Thoracic aorta (tissue), 2 donors: ENCODE data around the gene KCNA1. TPM values are rescaled to one million over a fixed set of nuclear protein-coding genes. Genes with fewer than 3 reads are reported as not detected.

Experiments
- ATAC-seq: fragments of 150-250 bp; one replicate; pipeline ENCODE4 v1.8.0; 2017; ENCODE audit warnings: low read depth; ENCODE audit not compliant: insufficient number of reproducible peaks, low FRiP score
- DNase-seq: peaks from one replicate; pipeline ENCODE4 v3.0.0-alpha.2; 2020; ENCODE audit warnings: low spot score
- H3K27ac ChIP-seq, 2 donors: fragments of 200-600 bp; sonication (generic); 1 replicate in 1 of 2; 2 replicates in 1 of 2; pipeline ENCODE4 v1.5.1; 2016; ENCODE audit warnings: mild to moderate bottlenecking in 2 of 2, moderate library complexity in 2 of 2
- H3K27me3 ChIP-seq: fragments of 200-600 bp; sonication (generic); replicated peaks from 2 replicates; pipeline ENCODE4 v1.6.0; 2016; ENCODE audit warnings: mild to moderate bottlenecking; ENCODE audit not compliant: insufficient read depth
- H3K36me3 ChIP-seq: fragments of 200-600 bp; sonication (generic); one replicate; pipeline ENCODE4 v1.5.1; 2016
- H3K4me1 ChIP-seq, 2 donors: fragments of 200-600 bp; sonication (generic); 1 replicate in 1 of 2; 2 replicates in 1 of 2; pipeline versions ENCODE4 v1.5.1 to v1.6.0; 2016; ENCODE audit warnings: low read depth in 2 of 2, mild to moderate bottlenecking in 1 of 2; ENCODE audit not compliant: control insufficient read depth in 1 of 2
- H3K4me3 ChIP-seq: fragments of 200-600 bp; sonication (generic); 2 replicates; pipeline ENCODE4 v1.5.1; 2016; ENCODE audit warnings: mild to moderate bottlenecking
- H3K9me3 ChIP-seq: fragments of 200-600 bp; sonication (generic); 2 replicates; pipeline ENCODE4 v1.5.1; 2016
- total RNA-seq, 2 donors: library from RNA; depleted of rRNA; stranded (reverse); fragments of >200 nt; gene quantifications; one replicate each; pipeline versions ENCODE4 v1.1.0 to v1.2.3, GENCODE V29; 2016
- TF ChIP-seq, protein P1 (sequence below): fragments of 200-600 bp; sonication (generic); IDR thresholded peaks from one replicate; pipeline ENCODE4 v1.5.1; 2019; ENCODE audit warnings: antibody characterized with exemption

Gene KCNA1
- total RNA-seq, 2 donors from 2014 or later = 0.85 TPM; not detected in 1

DNA sequence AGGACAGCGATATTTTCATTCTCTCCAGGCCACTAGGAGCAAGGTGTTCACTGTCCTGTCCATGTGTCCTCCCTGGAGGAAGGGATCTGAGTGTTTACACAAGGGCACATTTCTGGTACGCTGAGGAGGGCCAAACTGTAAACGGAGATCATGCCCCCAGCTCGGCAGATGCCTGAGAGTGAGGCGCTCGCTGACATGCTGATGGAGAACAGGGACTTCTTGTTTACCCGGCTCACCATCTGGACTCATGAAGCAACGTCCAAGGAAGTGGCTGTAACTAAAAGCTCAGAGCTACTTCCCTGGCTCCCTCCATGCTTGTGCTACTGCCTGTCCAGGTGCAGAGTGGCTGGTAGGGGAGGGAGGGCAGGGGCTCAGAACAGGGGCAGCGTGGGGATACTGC lies 43.4 kb upstream of the KCNA1 start:
- no peaks in the 10 kb centered on the region for H3K9me3 ChIP-seq
- no peaks in the 10 kb centered on the region for H3K27me3 ChIP-seq
- H3K36me3 ChIP-seq = no peaks in the 10 kb centered on the region
- ATAC-seq (no peak), DNase-seq (no peak)
- no peak overlapping the region for H3K27ac ChIP-seq
- H3K4me3 ChIP-seq = no peak overlapping the region
- TF ChIP-seq, protein P1, sequence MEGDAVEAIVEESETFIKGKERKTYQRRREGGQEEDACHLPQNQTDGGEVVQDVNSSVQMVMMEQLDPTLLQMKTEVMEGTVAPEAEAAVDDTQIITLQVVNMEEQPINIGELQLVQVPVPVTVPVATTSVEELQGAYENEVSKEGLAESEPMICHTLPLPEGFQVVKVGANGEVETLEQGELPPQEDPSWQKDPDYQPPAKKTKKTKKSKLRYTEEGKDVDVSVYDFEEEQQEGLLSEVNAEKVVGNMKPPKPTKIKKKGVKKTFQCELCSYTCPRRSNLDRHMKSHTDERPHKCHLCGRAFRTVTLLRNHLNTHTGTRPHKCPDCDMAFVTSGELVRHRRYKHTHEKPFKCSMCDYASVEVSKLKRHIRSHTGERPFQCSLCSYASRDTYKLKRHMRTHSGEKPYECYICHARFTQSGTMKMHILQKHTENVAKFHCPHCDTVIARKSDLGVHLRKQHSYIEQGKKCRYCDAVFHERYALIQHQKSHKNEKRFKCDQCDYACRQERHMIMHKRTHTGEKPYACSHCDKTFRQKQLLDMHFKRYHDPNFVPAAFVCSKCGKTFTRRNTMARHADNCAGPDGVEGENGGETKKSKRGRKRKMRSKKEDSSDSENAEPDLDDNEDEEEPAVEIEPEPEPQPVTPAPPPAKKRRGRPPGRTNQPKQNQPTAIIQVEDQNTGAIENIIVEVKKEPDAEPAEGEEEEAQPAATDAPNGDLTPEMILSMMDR = no peak
- no peaks in the 10 kb centered on the region for H3K4me1 ChIP-seq

GRCh38 chr12:4867384-4867783 lies 42.3 kb upstream of the KCNA1 start:
- ATAC-seq = no peak
- Histone ChIP-seq H3K4me3 (no peak overlapping the region), H3K27me3 (no peaks in the 10 kb centered on the region), H3K4me1 (no peaks in the 10 kb centered on the region), H3K27ac (no peak overlapping the region), H3K36me3 (no peaks in the 10 kb centered on the region), H3K9me3 (no peaks in the 10 kb centered on the region)
- TF ChIP-seq, protein P1 = no peak
- DNase-seq = no peak

GRCh38 chr12:4870423-4870822 lies 39.3 kb upstream of the KCNA1 start:
- no peaks in the 10 kb centered on the region for H3K36me3 ChIP-seq
- no peak overlapping the region for H3K4me3 ChIP-seq
- TF ChIP-seq, protein P1 = no peak
- H3K27me3 ChIP-seq = no peaks in the 10 kb centered on the region
- no peak for ATAC-seq
- no peaks in the 10 kb centered on the region for H3K9me3 ChIP-seq
- H3K4me1 ChIP-seq = no peaks in the 10 kb centered on the region
- no peak for DNase-seq
- H3K27ac ChIP-seq = no peak overlapping the region

GRCh38 chr12:4871514-4871913 lies 38.2 kb upstream of the KCNA1 start:
- no peaks in the 10 kb centered on the region for H3K9me3 ChIP-seq
- no peak for ATAC-seq
- H3K4me3 ChIP-seq = no peak overlapping the region
- no peak overlapping the region for H3K27ac ChIP-seq
- no peaks in the 10 kb centered on the region for H3K27me3 ChIP-seq
- TF ChIP-seq, protein P1 = no peak
- no peaks in the 10 kb centered on the region for H3K36me3 ChIP-seq
- no peaks in the 10 kb centered on the region for H3K4me1 ChIP-seq
- no peak for DNase-seq

DNA sequence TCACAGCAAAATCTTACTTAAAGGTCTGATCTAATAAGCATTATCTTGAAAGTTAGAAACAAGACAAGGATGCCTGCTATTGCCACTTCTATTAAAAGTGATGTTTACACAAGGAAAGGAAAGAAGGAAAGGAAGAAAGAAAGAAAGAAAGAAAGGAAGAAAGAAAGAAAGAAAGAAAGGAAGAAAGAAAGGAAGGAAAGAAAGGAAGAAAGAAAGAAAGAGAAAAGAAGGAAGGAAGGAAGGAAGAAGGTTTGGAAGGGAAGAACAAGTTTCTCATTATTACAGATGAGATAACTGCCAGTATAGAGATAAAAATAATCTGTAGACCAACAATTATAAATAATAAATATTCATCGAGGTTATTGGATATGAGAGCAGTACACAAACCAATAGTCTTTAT lies 35.8 kb upstream of the KCNA1 start:
- H3K9me3 ChIP-seq = no peaks in the 10 kb centered on the region
- no peak overlapping the region for H3K4me3 ChIP-seq
- H3K27ac ChIP-seq = no peak overlapping the region
- no peaks in the 10 kb centered on the region for H3K27me3 ChIP-seq
- DNase-seq (no peak), ATAC-seq (no peak)
- TF ChIP-seq, protein P1 = no peak
- no peaks in the 10 kb centered on the region for H3K4me1 ChIP-seq
- no peaks in the 10 kb centered on the region for H3K36me3 ChIP-seq
